Measurements from ENCODE around the gene NR2C1.

Gene NR2C1

GRCh38 chr12:95083938-95084337, 10.5 kb upstream of the NR2C1 start:
- TF ChIP-seq, protein P1, sequence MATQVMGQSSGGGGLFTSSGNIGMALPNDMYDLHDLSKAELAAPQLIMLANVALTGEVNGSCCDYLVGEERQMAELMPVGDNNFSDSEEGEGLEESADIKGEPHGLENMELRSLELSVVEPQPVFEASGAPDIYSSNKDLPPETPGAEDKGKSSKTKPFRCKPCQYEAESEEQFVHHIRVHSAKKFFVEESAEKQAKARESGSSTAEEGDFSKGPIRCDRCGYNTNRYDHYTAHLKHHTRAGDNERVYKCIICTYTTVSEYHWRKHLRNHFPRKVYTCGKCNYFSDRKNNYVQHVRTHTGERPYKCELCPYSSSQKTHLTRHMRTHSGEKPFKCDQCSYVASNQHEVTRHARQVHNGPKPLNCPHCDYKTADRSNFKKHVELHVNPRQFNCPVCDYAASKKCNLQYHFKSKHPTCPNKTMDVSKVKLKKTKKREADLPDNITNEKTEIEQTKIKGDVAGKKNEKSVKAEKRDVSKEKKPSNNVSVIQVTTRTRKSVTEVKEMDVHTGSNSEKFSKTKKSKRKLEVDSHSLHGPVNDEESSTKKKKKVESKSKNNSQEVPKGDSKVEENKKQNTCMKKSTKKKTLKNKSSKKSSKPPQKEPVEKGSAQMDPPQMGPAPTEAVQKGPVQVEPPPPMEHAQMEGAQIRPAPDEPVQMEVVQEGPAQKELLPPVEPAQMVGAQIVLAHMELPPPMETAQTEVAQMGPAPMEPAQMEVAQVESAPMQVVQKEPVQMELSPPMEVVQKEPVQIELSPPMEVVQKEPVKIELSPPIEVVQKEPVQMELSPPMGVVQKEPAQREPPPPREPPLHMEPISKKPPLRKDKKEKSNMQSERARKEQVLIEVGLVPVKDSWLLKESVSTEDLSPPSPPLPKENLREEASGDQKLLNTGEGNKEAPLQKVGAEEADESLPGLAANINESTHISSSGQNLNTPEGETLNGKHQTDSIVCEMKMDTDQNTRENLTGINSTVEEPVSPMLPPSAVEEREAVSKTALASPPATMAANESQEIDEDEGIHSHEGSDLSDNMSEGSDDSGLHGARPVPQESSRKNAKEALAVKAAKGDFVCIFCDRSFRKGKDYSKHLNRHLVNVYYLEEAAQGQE (IDR thresholded peaks at IDR 0.05; ENCODE audit: low read depth), result no peak
- TF ChIP-seq TCF12 (IDR thresholded peaks at IDR 0.05; ENCODE audit: low read depth), result no peak
- TF ChIP-seq TEAD4 (IDR thresholded peaks at IDR 0.05), result peak; percentile 70
- peak; percentile 38; the same call in 1 of the 2 replicates for TF ChIP-seq NFIC (IDR thresholded peaks at IDR 0.05)
- TF ChIP-seq CREB1 (IDR thresholded peaks at IDR 0.05; ENCODE audit: low read depth), result no peak
- TF ChIP-seq EP300 (IDR thresholded peaks at IDR 0.05; ENCODE audit: borderline replicate concordance), result 0 out of 2 replicates have a peak, but pooled peaks have one; percentile 18
- TF ChIP-seq, protein P2, sequence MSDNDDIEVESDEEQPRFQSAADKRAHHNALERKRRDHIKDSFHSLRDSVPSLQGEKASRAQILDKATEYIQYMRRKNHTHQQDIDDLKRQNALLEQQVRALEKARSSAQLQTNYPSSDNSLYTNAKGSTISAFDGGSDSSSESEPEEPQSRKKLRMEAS (IDR thresholded peaks at IDR 0.05), result no peak

- no peak for TF ChIP-seq EGR1 (IDR thresholded peaks at IDR 0.05)
- no peak for TF ChIP-seq NFIC (IDR thresholded peaks at IDR 0.05)
- TF ChIP-seq, protein P3, sequence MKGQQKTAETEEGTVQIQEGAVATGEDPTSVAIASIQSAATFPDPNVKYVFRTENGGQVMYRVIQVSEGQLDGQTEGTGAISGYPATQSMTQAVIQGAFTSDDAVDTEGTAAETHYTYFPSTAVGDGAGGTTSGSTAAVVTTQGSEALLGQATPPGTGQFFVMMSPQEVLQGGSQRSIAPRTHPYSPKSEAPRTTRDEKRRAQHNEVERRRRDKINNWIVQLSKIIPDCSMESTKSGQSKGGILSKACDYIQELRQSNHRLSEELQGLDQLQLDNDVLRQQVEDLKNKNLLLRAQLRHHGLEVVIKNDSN (IDR thresholded peaks at IDR 0.05), result no peak
- no peak for TF ChIP-seq TAF1 (IDR thresholded peaks at IDR 0.05; ENCODE audit: low read depth)
- no peak for TF ChIP-seq EP300 (IDR thresholded peaks at IDR 0.05; ENCODE audit: borderline replicate concordance)
- TF ChIP-seq, protein P1 (IDR thresholded peaks at IDR 0.05; ENCODE audit: low read depth), result no peak
- no peak for TF ChIP-seq TEAD4 (IDR thresholded peaks at IDR 0.05)
- TF ChIP-seq CEBPB (IDR thresholded peaks at IDR 0.05), result no peak
- no peak for TF ChIP-seq FOXM1 (IDR thresholded peaks at IDR 0.05; ENCODE audit: borderline replicate concordance, low read depth)
- TF ChIP-seq ZBTB7A (IDR thresholded peaks at IDR 0.05; ENCODE audit: low read depth), result no peak
- no peak for TF ChIP-seq RAD21 (IDR thresholded peaks at IDR 0.05; ENCODE audit: low read depth)
Observed at GRCh38 chr12:95083471-95083870, 10.1 kb upstream of the NR2C1 start.

DNA sequence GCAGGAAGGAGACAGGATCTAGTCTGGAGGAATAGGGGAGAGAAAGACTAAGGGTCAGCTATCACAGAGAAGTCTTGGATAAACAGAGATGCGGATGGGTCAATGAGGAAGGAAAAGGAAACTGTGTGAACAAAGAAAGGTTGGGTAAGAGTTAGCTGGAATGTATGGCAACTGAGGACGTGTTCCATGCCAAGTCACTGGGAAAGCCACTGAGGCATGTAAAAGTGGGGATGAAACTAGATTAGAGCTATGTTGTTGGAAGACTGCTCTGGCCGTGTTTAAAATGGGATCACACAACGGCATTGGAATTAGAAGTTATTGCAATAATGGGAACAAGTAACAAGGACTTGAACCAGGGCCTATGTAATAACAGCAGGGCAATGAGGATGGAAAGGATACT, 3.9 kb upstream of the NR2C1 start:
- no peak for TF ChIP-seq YY1 (IDR thresholded peaks at IDR 0.05; ENCODE audit: low read depth)
- TF ChIP-seq CEBPB (IDR thresholded peaks at IDR 0.05), result 0 out of 2 replicates have a peak, but pooled peaks have one; percentile 32

- TF ChIP-seq TCF12 (IDR thresholded peaks at IDR 0.05; ENCODE audit: low read depth), result no peak
- TF ChIP-seq RAD21 (IDR thresholded peaks at IDR 0.05; ENCODE audit: low read depth), result no peak
- TF ChIP-seq, protein P2 (IDR thresholded peaks at IDR 0.05), result no peak
- TF ChIP-seq FOXM1 (IDR thresholded peaks at IDR 0.05; ENCODE audit: borderline replicate concordance, low read depth), result no peak
- TF ChIP-seq ZBTB7A (IDR thresholded peaks at IDR 0.05; ENCODE audit: low read depth), result no peak
- TF ChIP-seq CEBPB (IDR thresholded peaks at IDR 0.05), result no peak
Observed at GRCh38 chr12:95074766-95075165, 1.3 kb upstream of the NR2C1 start.

DNA sequence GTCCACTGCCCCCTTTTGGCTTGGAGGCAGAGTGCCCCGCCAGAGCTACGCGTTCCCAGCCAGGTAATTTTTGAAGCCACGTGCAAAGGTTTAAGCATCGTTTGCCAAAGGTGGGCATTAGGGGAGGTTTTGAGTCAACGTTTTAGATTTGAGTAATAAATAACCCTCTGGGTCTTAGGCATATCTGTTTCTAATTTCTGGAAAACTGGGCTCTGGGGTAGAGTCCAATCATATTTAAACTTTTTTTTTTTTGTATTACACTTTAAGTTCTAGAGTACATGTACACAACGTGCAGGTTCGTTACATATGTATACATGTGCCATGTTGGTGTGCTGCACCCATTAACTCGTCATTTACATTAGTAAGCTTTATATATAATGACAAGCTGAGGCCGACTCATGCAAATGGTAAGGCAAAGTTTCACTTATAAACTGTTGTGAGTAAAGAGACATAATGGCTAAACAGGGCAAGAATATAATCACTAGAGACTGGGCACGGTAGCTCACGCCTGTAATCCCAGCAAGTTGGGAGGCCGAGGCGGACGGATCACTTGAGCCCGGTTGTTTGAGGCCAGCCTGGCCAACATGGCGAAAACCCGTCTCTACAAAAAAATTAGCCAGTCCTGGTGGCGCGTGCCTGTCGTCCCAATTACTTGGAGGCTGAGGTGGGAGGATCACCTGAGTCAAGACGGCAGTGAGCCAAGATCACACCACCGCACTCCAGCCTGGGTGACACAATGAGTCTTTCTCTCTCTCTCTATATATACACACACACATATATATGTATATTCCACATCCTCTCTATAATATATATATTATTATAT, 491 bp upstream of the NR2C1 start:
- TF ChIP-seq, protein P2 (IDR thresholded peaks at IDR 0.05), result peak; percentile 89
- no peak for TF ChIP-seq EP300 (IDR thresholded peaks at IDR 0.05; ENCODE audit: borderline replicate concordance)
- TF ChIP-seq RAD21 (IDR thresholded peaks at IDR 0.05; ENCODE audit: low read depth), result peak; percentile 51
- no peak for TF ChIP-seq EGR1 (IDR thresholded peaks at IDR 0.05)

DNA sequence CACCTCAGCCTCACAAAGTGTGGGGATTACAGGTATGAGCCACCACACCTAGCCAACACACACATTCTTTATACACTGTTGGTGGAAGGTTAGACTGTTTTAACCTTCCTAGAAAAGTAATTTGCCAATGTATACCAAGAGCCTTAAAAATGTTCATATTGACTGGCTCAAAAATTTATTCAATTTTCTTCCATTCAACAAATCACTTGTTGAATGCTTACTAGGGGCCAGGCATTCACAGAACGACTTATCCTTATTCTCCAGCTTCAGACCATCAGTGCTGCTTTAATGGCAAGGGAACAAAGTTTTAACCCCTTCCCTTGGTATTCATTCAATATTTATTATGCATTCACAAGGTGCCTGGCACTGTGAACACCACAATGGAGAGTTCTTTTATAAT, 3.0 kb downstream of the NR2C1 start:
- TF ChIP-seq TEAD4 (IDR thresholded peaks at IDR 0.05) (no peak), YY1 (IDR thresholded peaks at IDR 0.05; ENCODE audit: low read depth) (no peak), EGR1 (IDR thresholded peaks at IDR 0.05) (no peak)

Measured in Ishikawa (cell line).